SK-N-SH treated with all-trans-retinoic acid at 6 μM for 48 hours (cell line): ENCODE results near the gene C2CD4B.

Source experiments
- ARNTL ChIP-seq: fragments of 450-650 bp; formaldehyde crosslinking; IDR thresholded peaks from 2 replicates; pipeline ENCODE4 v1.5.0; 2020; ENCODE audit warnings: low read depth, mild to moderate bottlenecking, moderate library complexity, borderline replicate concordance
- GLIS3 ChIP-seq: fragments of 250-450 bp; sonication (Bioruptor Pico); IDR thresholded peaks from 2 replicates; pipeline ENCODE4 v1.5.0; 2020; ENCODE audit warnings: mild to moderate bottlenecking, moderate library complexity
- PPARA ChIP-seq: fragments of 250-450 bp; sonication (Bioruptor Pico); IDR thresholded peaks from 2 replicates; pipeline ENCODE4 v1.5.0; 2020; ENCODE audit warnings: mild to moderate bottlenecking, borderline replicate concordance
- RARB ChIP-seq: fragments of 250-450 bp; sonication (Bioruptor Pico); IDR thresholded peaks from 2 replicates; pipeline ENCODE4 v1.8.0; 2021; ENCODE audit warnings: mild to moderate bottlenecking, moderate library complexity
- TCF4 ChIP-seq: fragments of 250-450 bp; sonication (Bioruptor Pico); IDR thresholded peaks from 2 replicates; pipeline ENCODE4 v1.8.0; 2021; ENCODE audit warnings: mild to moderate bottlenecking, moderate library complexity, borderline replicate concordance
- ZC3H10 ChIP-seq: fragments of 250-450 bp; sonication (Bioruptor Pico); IDR thresholded peaks from 2 replicates; pipeline ENCODE4 v1.5.1; 2021; ENCODE audit warnings: mild to moderate bottlenecking, moderate library complexity
- ZFP3 ChIP-seq: fragments of 250-450 bp; sonication (Bioruptor Pico); IDR thresholded peaks from 2 replicates; pipeline ENCODE4 v1.5.0; 2020; ENCODE audit warnings: mild to moderate bottlenecking, moderate library complexity
- ZFP30 ChIP-seq: fragments of 450-650 bp; formaldehyde crosslinking; IDR thresholded peaks from 2 replicates; pipeline ENCODE4 v1.5.0; 2022; ENCODE audit warnings: mild to moderate bottlenecking, moderate library complexity
- ZNF565 ChIP-seq: fragments of 450-650 bp; formaldehyde crosslinking; conservative IDR thresholded peaks from 2 replicates; pipeline ENCODE4 v1.5.0; 2020; ENCODE audit warnings: low read depth, mild to moderate bottlenecking, moderate library complexity
- ZNF70 ChIP-seq: fragments of 450-650 bp; formaldehyde crosslinking; IDR thresholded peaks from 2 replicates; pipeline ENCODE4 v1.5.0; 2020; ENCODE audit warnings: mild to moderate bottlenecking, moderate library complexity
- TF ChIP-seq, protein P1 (sequence below): fragments of 250-450 bp; sonication (Bioruptor Pico); IDR thresholded peaks from 2 replicates; pipeline ENCODE4 v1.8.0; 2020; ENCODE audit warnings: mild to moderate bottlenecking, moderate library complexity, borderline replicate concordance
- TF ChIP-seq, protein P2 (sequence below): fragments of 250-450 bp; sonication (Bioruptor Pico); IDR thresholded peaks from 2 replicates; pipeline ENCODE4 v1.8.0; 2021; ENCODE audit warnings: low read depth, mild to moderate bottlenecking, moderate library complexity, borderline replicate concordance
- TF ChIP-seq, protein P3 (sequence below): fragments of 250-450 bp; sonication (Bioruptor Pico); IDR thresholded peaks from 2 replicates; pipeline ENCODE4 v1.5.1; 2021; ENCODE audit warnings: mild to moderate bottlenecking, moderate library complexity

DNA sequence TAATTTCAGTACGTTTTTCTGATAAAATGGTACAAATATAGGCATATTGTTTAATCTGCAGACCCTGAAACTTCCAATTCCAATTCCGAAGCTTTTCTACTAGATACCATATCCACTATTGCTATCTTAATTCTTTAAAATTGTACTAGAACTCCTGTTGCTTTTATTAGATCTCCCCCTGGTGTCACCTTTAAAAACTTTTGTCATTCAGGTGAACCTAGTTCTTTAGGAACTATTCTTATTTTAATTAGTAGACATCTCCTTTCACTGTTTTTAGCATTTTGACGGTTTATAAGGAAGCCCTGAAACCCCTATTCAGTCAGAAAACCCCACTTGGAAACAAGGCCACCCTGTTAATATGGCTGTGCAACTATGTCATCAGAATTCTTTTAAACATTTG is 22.3 kb downstream of the C2CD4B start:
- TF ChIP-seq, protein P1, sequence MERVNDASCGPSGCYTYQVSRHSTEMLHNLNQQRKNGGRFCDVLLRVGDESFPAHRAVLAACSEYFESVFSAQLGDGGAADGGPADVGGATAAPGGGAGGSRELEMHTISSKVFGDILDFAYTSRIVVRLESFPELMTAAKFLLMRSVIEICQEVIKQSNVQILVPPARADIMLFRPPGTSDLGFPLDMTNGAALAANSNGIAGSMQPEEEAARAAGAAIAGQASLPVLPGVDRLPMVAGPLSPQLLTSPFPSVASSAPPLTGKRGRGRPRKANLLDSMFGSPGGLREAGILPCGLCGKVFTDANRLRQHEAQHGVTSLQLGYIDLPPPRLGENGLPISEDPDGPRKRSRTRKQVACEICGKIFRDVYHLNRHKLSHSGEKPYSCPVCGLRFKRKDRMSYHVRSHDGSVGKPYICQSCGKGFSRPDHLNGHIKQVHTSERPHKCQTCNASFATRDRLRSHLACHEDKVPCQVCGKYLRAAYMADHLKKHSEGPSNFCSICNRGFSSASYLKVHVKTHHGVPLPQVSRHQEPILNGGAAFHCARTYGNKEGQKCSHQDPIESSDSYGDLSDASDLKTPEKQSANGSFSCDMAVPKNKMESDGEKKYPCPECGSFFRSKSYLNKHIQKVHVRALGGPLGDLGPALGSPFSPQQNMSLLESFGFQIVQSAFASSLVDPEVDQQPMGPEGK (CRISPR knock-in tag) = no peak
- TF ChIP-seq ZNF70 (CRISPR knock-in tag) (no peak), ZNF565 (CRISPR knock-in tag) (no peak), ZFP3 (no peak), ZC3H10 (no peak), ARNTL (CRISPR knock-in tag) (no peak), PPARA (CRISPR knock-in tag) (no peak), ZFP30 (CRISPR knock-in tag) (no peak), GLIS3 (no peak), TCF4 (CRISPR knock-in tag) (no peak), RARB (CRISPR knock-in tag) (no peak)
- TF ChIP-seq, protein P2, sequence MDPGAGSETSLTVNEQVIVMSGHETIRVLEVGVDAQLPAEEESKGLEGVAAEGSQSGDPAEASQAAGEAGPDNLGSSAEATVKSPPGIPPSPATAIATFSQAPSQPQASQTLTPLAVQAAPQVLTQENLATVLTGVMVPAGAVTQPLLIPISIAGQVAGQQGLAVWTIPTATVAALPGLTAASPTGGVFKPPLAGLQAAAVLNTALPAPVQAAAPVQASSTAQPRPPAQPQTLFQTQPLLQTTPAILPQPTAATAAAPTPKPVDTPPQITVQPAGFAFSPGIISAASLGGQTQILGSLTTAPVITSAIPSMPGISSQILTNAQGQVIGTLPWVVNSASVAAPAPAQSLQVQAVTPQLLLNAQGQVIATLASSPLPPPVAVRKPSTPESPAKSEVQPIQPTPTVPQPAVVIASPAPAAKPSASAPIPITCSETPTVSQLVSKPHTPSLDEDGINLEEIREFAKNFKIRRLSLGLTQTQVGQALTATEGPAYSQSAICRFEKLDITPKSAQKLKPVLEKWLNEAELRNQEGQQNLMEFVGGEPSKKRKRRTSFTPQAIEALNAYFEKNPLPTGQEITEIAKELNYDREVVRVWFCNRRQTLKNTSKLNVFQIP (CRISPR knock-in tag) = no peak
- TF ChIP-seq, protein P3, sequence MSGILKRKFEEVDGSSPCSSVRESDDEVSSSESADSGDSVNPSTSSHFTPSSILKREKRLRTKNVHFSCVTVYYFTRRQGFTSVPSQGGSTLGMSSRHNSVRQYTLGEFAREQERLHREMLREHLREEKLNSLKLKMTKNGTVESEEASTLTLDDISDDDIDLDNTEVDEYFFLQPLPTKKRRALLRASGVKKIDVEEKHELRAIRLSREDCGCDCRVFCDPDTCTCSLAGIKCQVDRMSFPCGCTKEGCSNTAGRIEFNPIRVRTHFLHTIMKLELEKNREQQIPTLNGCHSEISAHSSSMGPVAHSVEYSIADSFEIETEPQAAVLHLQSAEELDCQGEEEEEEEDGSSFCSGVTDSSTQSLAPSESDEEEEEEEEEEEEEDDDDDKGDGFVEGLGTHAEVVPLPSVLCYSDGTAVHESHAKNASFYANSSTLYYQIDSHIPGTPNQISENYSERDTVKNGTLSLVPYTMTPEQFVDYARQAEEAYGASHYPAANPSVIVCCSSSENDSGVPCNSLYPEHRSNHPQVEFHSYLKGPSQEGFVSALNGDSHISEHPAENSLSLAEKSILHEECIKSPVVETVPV (CRISPR knock-in tag) = no peak
